HG03135 (cell line): ENCODE results near the gene TRMT44.
"Not testable (repeated sequence)": the region's sequence is repeated elsewhere in the genome, so short reads cannot be mapped to it uniquely, and the experiment has no call there.

Source experiments
- ATAC-seq: cut with Tn5 transposase; IDR thresholded peaks from one replicate; pipeline ENCODE4 v1.9.1; 2021; ENCODE audit warnings: mild to moderate bottlenecking, moderate library complexity; ENCODE audit not compliant: unreplicated experiment

Gene TRMT44

DNA sequence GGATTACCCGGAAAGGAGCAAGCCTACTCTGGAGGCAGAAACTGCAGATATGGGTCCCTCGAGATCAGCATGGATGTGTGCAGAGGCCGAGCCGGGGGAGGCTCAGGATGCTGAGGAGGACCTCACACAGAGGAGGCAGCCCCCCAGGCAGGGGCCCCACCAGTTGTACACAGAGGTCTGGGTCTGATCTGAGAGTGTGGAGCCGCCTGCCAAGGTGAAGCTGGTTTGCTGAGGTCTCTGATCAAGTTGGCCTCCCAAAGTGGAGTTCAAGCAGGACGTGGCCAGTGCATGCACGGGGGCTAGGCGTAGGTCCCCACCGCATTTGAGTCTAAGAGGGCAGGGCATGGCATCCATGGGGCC, 35.1 kb upstream of the TRMT44 start:
- ATAC-seq, result no peak

DNA sequence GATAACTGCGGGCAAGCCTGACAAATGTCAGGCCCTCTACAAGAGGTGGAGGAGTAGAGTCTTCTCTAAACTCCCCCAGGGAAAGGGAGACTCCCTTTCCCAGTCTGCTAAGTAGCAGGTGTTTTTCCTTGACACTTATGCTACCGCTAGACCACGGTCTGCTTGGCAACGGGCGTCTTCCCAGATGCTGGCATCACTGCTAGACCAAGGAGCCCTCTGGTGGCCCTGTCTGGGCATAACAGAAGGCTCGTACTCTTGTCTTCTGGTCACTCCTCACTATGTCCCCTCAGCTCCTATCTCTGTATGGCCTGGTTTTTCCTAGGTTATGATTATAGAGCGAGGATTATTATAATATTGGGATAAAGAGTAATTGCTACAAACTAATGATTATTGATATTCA, 33.7 kb upstream of the TRMT44 start:
- ATAC-seq, result not testable (repeated sequence)

DNA sequence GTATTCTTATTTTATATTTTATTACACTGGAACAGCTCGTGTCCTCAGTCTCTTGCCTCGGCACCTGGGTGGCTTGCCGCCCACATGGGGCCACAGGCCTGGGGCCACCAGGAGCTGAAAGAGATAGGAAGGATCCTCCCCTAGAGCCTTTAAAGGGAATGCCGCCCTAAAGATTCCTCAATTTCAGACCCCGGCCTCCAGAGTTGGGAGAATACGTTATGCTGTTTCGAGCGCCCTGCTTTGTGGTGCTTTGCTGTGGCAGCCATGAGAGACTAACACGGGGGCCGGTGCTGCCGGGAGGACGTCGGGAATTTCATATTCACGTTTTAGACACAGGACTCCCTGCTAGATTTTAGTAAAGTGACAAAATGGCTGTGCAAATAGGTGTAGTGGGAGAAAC, 33.3 kb upstream of the TRMT44 start:
- no peak for ATAC-seq

DNA sequence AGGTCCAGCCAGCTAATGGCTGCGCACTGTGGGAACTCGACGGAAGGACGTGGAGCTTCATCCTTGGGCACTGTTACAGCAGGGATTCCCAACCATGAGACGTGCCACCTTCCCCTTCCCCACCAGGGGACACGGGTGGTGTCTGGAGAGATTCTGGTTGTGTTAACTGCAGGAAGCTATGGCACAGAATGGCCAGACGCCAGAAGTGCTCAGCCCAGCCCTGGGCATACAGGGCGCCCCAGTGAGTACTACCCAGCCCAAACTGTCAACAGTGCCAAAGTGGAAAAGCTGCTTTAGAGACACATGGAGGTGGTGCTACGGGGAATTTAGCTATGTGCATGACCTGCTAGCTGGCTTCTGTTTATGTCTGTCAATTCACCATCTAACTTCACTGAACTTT, 32.8 kb upstream of the TRMT44 start:
- ATAC-seq, result no peak

DNA sequence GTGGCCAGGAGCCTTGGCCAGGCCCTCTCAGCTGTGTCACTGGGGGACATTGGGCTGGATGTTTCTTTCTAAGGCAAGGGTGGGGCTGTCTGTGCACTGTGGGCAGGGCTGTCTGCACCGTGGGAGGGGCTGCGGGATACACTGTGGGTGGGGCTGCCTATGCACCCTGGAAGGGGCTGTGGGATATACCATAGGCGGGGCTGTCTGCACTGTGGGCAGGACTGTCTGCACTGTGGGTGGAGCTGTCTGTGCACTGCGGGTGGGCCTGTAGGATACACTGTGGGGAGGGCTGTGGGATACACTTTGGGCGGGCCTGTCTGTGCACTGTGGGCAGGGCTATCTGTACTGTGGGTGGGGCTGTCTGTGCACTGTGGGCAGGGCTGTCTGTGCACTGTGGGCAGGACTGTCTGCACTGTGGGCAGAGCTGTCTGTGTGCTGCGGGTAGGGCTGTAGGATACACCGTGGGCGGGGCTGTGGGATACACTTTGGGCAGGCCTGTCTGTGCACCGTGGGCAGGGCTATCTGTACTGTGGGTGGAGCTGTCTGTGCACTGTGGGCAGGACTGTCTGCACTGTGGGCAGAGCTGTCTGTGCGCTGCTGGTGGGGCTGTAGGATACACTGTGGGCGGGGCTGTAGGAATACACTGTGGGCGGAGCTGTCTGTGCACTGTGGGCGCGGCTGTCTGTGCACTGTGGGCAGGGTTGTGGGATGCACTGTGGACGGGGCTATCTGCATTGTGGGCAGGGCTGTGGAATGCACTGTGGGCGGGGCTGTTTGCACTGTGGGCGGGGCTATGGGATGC, 31.1 kb upstream of the TRMT44 start:
- no peak for ATAC-seq

DNA sequence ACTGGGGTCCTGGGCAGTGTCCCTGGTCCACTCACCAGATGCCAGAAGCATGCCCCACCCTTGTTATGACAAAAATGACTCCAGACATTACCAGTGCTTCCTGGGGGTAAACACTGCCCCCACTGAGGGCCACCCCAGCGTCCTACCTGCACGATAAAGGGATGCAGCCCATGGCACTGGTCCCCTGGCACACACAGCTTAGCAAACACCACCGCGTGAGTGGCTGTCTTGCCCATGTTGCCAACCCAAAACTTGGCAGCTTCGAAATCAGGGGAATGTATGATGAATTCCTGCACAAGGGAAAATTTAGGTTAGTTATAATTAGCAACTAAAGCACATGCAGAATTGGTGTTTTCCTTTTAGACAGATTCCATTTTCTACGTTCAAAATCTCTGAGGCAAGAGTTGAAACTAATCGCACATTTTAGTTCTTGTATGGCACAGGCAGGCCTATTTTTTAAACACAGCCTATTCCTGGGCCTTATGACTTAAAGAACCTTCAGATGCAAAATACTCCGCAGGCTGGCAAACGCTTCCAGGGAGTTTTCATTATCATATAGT, 30.4 kb upstream of the TRMT44 start:
- ATAC-seq, result no peak

DNA sequence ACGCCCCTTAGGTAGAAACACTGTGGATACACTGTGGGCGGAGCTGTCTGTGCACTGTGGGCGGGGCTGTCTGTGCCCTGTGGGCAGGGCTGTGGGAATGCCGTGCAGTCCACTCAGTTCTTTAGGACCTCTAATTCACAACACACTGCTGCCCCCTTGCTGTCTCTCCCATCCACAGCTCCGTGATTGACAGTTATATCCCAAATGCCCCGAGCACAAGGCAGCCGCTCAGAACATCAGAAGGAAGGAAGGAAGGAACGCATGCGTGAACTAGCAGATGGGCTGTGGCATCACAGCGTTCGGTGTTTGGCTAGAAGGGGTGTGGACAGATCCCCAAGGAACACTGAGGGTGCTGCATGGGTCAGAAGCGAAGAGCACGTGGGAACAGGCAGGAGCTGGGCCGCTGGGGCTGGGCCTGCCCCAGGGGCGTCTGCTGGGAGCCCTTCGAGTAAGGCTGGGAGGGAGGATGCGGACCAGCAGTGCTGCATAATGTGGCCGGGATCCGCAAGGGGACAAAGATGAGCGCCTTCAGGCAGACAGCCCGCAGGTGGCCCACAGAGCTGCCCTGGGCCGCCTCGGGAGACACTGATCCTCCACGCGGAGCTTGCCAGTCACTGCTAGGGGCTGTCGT, 29.8 kb upstream of the TRMT44 start:
- ATAC-seq, result no peak

DNA sequence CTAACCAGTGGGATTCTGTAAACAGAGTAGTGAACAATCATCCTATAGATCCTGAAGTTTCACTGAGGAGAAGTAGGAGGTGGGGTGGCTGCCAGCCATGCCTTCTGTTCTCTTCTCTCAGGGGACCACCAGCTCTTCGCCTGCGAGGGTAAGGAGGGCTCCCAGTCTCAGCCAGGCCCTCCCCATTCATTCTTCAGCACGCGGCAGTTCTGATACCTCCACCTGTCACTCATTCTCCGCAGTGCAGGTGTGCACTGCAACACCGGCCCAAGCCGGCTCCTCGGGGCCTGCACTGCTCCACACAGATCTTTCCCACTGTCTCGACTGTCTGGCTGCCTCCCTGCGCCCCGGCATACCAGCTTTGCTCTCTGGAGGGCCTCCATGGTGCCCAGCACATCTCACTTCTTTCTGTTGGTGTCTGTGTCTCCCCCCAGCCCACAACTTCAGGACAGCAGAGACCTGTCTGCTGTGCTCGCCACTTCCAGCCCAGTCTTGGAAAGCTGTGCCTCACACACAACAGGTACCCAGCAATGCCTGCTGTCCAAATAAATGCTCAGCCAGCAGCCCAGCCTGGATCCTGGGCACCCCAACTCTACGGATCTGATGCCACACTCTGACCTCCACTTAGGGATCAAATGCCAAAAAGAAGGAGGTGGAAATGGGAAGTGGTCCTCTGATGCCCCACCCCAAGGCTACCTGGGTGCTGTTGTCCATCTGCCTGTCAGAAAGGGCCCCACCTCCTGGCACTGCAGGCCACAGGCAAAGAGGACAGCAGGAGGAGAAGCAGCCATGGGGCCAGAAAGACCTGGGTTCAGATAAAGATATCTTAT, 29.0 kb upstream of the TRMT44 start:
- no peak for ATAC-seq

DNA sequence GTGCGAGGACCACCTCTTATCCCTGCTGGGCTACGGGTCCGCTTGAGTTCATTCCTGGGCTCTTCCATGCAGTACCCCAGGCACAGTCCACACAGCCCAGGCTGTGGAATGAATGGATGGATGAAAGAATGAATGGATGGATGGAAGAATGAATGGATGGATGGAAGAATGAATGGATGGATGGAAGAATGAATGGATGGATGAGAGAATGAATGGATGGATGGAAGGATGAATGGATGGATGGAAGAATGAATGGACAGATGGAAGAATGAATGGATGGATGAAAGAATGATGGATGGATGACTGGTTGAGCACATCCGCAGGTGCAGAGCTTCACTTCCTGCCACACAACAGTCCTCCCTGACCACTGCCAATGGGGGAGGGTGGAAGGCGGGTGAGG, 28.3 kb upstream of the TRMT44 start:
- ATAC-seq, result no peak

DNA sequence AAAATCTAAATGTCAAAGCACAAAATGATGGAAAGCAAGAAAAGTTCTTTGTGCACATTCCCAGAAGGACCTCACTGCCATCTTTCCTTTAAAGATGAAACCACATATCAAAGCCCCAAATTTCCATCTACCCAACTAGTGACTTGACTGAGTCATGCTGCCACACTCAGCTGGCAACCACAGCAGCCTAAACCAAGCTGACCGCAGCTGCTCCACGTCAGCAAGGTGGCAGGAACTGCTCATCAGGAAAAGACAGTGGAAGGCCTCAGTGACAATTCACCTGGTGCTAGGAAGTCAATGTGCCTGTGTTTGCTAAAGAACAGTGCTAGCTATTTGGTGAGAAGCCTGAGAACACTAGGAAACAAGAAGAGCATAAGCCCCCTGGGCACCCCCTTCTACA, 26.2 kb upstream of the TRMT44 start:
- ATAC-seq, result no peak

DNA sequence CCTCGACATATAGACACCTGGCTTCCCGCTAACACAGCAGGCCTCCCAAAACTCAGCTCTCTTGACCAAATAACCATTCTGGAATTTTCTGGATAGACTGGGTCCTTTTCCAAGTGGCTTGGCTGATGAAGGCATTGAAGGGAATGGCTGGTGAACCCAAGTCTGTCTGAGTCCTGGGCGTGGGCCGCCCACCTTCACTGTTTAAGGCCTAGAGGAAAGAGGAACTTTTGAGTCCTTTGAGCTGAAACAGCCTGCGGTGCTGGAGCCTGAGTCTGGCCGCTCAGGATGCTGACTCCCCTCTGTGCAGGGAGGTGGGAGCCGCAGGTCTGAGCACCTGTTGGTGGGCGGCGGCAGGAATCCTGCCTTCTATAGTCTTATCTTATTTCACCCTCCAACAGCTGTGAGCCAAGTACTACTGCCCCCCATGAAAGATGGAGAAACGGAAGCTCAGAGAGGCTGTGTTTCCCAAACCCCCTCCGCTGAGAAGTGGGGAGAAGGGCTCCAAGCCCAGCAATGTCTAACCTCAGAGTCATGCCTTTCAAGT, 23.4 kb upstream of the TRMT44 start:
- ATAC-seq, result no peak

DNA sequence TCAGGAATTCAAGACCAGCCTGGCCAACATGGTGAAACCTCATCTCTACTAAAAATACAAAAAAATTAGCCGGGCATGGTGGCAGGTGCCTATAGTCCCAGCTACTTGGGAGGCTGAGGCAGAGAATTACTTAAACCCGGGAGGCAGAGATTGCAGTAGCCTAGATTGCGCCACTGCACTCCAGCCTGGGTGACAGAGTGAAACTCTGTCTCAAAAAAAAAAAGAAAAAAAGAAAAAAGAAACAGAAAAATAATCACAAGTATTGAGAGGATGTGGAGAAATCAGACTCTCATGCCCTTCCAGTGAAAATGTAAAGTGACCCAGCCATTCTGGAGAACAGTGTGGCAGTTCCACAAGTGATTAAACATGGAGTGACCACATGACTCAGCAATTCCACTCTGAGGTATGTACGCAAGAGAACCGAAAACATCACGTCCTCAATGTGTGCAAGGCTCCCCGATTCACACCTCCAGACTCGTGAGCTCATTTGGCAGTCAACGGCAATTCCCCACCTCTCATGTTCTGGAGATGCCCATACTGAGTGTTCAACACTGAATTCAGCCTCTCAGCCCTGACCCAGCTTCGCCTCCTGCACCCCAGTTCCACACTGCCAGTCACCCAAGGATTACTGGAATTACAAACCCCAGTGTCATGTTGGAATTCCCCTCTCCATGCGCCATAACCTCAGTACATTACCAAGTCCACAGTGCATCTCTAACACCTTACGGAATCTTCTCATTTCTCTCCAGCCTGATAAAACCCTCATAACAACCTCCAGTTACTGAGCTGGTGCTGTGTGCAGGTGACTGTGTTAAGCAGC, 21.1 kb upstream of the TRMT44 start:
- ATAC-seq, result peak; percentile 70

DNA sequence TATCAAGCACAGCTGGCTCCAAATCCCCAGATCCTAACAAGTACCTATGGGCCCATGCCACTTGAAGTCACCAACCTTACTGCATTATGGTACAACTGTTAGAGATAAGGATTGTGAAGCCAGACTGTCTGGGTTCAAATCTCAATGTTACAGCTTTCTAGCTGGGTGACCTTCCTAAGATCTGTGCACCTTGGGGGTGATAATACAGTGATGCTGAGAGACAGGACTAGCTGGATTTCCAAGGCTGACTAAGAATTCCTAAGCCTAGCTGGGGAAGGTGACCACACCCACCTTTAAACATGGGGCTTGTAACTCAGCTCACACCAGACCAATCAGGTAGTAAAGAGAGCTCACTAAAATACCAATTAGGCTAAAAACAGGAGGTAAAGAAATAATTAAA, 20.4 kb upstream of the TRMT44 start:
- not testable (repeated sequence) for ATAC-seq

DNA sequence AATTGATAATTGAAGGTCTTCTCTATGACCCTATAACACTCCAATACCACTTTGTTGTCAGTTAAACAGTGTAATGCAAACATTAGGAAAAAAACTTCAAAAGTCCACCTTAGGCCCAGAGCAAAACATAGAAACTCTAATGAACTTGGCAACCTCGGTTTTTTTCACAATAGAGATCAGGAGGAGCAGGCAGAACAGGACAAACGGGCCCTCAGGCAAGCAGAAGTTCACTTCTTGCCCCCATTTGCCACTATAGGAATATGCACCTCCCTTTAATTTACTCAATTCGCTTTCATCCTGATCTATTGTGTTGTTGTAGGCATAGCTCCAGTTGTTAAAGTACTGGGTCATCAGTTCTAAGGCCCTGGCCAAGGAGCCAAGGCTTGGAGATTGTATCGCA, 18.2 kb upstream of the TRMT44 start:
- no peak for ATAC-seq

DNA sequence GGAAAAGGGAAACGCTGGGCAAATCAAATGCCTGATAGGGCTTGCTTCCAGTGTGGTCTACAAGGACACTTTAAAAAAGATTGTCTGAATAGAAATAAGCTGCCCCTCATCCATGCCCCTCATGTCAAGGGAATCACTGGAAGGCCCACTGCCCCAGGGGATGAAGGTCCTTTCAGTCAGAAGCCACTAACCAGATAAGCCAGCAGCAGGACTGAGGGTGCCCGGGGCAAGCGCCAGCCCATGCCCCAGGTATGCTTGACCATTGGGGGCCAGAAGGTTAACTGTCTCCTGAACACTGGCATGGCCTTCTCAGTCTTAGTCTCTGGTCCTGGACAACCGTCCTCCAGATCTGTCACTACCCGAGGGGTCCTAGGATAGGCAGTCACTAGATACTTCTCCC, 17.8 kb upstream of the TRMT44 start:
- no peak for ATAC-seq

DNA sequence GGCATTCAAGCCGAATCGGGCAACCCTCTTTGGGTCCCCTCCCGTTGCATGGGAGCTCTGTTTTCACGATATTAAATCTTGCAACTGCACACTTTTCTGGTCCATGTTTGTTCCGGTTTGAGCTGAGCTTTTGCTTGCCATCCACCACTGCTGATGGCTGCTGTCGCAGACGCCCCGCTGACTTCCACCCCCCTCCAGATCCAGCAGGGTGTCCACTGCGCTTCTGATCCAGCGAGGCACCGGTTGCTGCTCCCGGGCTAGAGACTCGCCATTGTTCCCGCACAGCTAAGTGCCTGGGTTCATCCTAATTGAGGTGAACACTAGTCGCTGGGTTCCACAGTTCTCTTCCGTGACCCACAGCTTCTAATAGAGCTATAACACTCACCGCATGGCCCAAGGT, 13.3 kb upstream of the TRMT44 start:
- no peak for ATAC-seq

DNA sequence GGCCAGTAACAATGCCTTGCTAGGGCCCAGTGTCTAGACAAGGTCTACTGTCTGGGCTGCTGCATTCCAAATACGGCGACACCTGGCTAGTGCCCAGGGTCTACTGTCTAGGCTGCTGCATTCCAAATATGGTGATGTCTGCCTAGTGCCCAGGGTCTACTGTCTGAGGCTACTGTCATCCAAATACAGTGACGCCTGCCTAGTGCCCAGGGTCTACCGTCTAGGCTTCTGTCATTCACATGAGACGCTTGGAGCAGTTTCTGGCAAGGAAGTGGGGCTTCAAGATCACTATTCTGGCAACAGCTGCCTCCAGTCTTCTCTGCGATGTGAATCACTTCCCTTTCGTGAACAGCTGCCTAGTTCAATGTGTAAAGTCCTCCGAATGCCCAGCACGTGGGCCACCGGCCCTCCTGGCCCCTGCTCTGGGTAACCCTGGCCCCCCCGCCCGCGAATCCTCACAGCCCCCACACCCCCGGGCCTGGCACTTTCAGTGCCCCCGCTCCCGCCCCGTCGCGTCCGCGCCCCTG, 12.8 kb upstream of the TRMT44 start:
- peak; percentile 55 for ATAC-seq

DNA sequence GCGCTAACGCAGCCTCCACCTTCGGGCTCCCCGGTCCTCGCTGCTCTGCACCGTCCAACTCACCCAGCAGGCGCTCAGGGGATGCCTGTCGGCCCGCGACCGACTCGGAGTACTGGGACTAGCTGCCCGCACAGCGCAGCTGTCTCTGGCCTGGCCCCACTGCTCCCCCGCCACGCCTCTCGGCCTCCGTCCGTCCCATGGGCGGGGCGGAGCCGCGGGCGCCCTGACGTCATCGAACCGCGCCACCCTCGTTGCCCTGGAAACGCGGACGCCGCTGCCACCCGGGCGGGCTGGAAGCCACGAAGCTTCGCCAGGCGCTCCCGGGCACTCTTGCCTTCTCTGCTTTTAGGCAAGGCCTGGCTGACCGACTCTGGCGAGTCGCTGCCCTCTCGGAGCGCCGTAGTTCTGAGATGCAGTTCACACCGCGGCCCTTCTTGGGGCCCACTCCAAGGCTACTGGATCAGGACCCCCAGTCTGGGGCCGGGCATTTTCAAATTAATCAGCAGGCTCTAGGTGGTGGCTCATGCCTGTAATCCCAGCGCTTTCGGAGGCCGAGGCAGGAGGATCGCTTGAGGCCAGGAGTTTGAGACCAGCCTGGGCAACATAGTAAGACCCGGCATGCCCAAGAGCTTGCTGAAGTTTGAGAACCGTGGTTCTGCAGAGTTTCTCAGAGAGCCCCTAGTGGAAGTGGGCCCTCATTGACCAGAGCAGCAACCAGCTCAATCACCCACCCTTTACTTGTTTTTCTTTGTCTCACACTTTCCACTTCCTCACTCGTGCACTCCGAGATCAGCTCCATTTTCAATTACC, 12.1 kb upstream of the TRMT44 start:
- peak; percentile 93 for ATAC-seq

DNA sequence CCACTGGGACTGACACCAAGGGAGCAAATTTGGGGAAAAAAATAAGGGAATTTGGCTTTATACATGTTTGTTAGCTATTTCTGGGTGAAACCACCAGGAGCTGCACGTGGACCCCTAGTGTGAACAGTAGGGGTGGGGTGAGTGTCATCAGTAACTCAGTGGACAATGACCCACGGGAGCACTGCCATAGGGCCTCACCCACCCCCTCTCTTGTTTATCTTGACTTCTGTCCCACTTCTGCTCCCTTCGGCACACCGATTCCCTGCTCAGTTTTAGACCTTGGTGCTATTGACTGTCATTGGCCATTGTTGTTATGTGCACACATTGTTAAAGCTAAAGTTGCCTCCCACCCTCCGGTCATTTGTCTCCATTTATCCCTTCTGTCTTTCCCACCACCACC, 9.0 kb upstream of the TRMT44 start:
- no peak for ATAC-seq
